ENCODE results near the gene RIMBP2. TPM values are rescaled to one million over a fixed set of nuclear protein-coding genes. Genes with fewer than 3 reads are reported as not detected.

The RIMBP2 gene
- total and polyA plus RNA-seq, 7 experiments from 2014 or later: 0.05 TPM; not detected in 6

GRCh38 chr12:130506844-130507243, 209.3 kb downstream of the RIMBP2 start:
- H3K4me3 ChIP-seq (ENCODE audit: low read length): no peak overlapping the region
- no peaks in the 10 kb centered on the region for H3K27me3 ChIP-seq (ENCODE audit: control insufficient read depth in 2 of 2, insufficient read depth in 2 of 2, low read length in 2 of 2)
- H3K27ac ChIP-seq (ENCODE audit: low read depth, low read length): no peak overlapping the region
- Mint-ChIP-seq H3K27me3 (peaks cover 0 to 6% (median 0%) of the 10 kb centered on the region in 5 donors), H3K4me3 (no peak overlapping the region), H3K9me3 (peaks cover 0 to 4% (median 0%) of the 10 kb centered on the region in 11 donors), H3K27ac (no peak overlapping the region), H3K36me3 (no peaks in the 10 kb centered on the region), H3K4me1 (no peaks in the 10 kb centered on the region)
- no peaks in the 10 kb centered on the region for H3K4me1 ChIP-seq (ENCODE audit: control insufficient read depth in 2 of 2, insufficient read depth in 2 of 2, low read length in 2 of 2)
- ATAC-seq: no peak
- ChIA-PET POLR2A (no interaction called here), CTCF (no interaction called here)
- no peaks in the 10 kb centered on the region for H3K36me3 ChIP-seq (ENCODE audit: control insufficient read depth in 2 of 3, insufficient read depth in 3 of 3, low read length in 3 of 3)
- no peaks in the 10 kb centered on the region for H3K9me3 ChIP-seq (ENCODE audit: control insufficient read depth in 2 of 3, low read length in 3 of 3)
- intact Hi-C loops (cut with micrococcal nuclease): no loop called here
- no peak for DNase-seq

DNA sequence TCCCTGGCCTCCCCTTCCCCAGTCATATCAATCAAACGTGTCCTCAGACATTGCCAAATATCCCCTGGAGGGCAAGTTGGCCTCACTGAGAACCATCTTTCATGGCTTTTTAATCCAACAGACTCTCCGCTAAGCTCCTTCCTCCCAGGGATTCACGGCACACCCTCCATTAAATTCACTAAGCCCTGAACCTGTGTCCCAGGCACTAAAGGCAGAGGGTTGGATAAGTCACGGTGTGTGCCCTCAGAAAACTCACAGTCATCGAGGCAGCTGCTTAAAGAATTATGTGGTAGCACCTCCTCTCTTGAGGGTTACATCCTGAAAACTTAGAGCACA, 211.3 kb downstream of the RIMBP2 start:
- no peak overlapping the region for H3K27ac ChIP-seq (ENCODE audit: low read depth, low read length)
- Mint-ChIP-seq H3K9me3 (peaks cover 0 to 3% (median 0%) of the 10 kb centered on the region in 11 donors), H3K27ac (no peak overlapping the region), H3K4me3 (no peak overlapping the region), H3K4me1 (no peaks in the 10 kb centered on the region), H3K27me3 (peaks cover 0 to 13% (median 0%) of the 10 kb centered on the region in 5 donors), H3K36me3 (no peaks in the 10 kb centered on the region)
- H3K9me3 ChIP-seq (ENCODE audit: control insufficient read depth in 2 of 3, low read length in 3 of 3): no peaks in the 10 kb centered on the region
- intact Hi-C loops (cut with micrococcal nuclease): no loop called here
- H3K36me3 ChIP-seq (ENCODE audit: control insufficient read depth in 2 of 3, insufficient read depth in 3 of 3, low read length in 3 of 3): no peaks in the 10 kb centered on the region
- ATAC-seq (no peak), DNase-seq (no peak)
- no peak overlapping the region for H3K4me3 ChIP-seq (ENCODE audit: low read length)
- ChIA-PET POLR2A (no interaction called here), CTCF (no interaction called here)
- no peaks in the 10 kb centered on the region for H3K4me1 ChIP-seq (ENCODE audit: control insufficient read depth in 2 of 2, insufficient read depth in 2 of 2, low read length in 2 of 2)
- H3K27me3 ChIP-seq (ENCODE audit: control insufficient read depth in 2 of 2, insufficient read depth in 2 of 2, low read length in 2 of 2): no peaks in the 10 kb centered on the region

GRCh38 chr12:130504110-130504839, 211.8 kb downstream of the RIMBP2 start:
- intact Hi-C loops (cut with micrococcal nuclease): no loop called here
- no peaks in the 10 kb centered on the region for H3K36me3 ChIP-seq (ENCODE audit: control insufficient read depth in 2 of 3, insufficient read depth in 3 of 3, low read length in 3 of 3)
- CTCF ChIA-PET: no interaction called here
- H3K9me3 ChIP-seq (ENCODE audit: control insufficient read depth in 2 of 3, low read length in 3 of 3): no peaks in the 10 kb centered on the region
- no peaks in the 10 kb centered on the region for H3K36me3 Mint-ChIP-seq
- no peaks in the 10 kb centered on the region for H3K4me1 ChIP-seq (ENCODE audit: control insufficient read depth in 2 of 2, insufficient read depth in 2 of 2, low read length in 2 of 2)
- H3K27ac ChIP-seq (ENCODE audit: low read depth, low read length): no peak overlapping the region
- ATAC-seq: no peak
- H3K27me3 Mint-ChIP-seq: peaks cover 0 to 10% (median 0%) of the 10 kb centered on the region in 5 donors
- peaks cover 0 to 5% (median 0%) of the 10 kb centered on the region in 11 donors for H3K9me3 Mint-ChIP-seq
- H3K4me3 Mint-ChIP-seq: no peak overlapping the region
- H3K27ac Mint-ChIP-seq: no peak overlapping the region
- no peak for DNase-seq
- POLR2A ChIA-PET: no interaction called here
- H3K4me3 ChIP-seq (ENCODE audit: low read length): no peak overlapping the region
- no peaks in the 10 kb centered on the region for H3K27me3 ChIP-seq (ENCODE audit: control insufficient read depth in 2 of 2, insufficient read depth in 2 of 2, low read length in 2 of 2)
- no peaks in the 10 kb centered on the region for H3K4me1 Mint-ChIP-seq

DNA sequence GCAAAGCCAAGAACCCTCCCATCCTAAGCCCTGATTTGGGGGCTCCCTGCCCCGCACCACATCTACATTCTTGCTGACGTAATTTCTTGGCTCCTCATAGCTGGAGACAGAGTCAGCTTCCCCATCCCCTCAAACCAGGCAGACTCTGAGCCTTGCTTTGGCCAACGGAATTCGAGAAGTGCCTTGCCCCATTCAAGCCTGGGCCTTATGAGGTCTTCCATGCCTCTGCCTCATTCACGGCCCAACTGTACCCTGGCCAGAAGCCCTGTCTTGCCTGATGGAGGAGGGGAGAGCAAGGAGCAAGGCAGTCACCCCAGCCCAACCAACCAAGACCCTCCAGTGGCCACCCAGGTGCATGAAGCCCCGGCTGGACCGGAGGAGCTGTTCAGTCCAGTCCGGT, 214.3 kb downstream of the RIMBP2 start:
- ChIA-PET CTCF (no interaction called here), POLR2A (no interaction called here)
- Histone ChIP-seq H3K36me3 (ENCODE audit: control insufficient read depth in 2 of 3, insufficient read depth in 3 of 3, low read length in 3 of 3) (no peaks in the 10 kb centered on the region), H3K27ac (ENCODE audit: low read depth, low read length) (no peak overlapping the region), H3K27me3 (ENCODE audit: control insufficient read depth in 2 of 2, insufficient read depth in 2 of 2, low read length in 2 of 2) (no peaks in the 10 kb centered on the region), H3K4me1 (ENCODE audit: control insufficient read depth in 2 of 2, insufficient read depth in 2 of 2, low read length in 2 of 2) (no peaks in the 10 kb centered on the region), H3K4me3 (ENCODE audit: low read length) (no peak overlapping the region), H3K9me3 (ENCODE audit: control insufficient read depth in 2 of 3, low read length in 3 of 3) (no peaks in the 10 kb centered on the region)
- Mint-ChIP-seq H3K4me3 (no peak overlapping the region), H3K36me3 (no peaks in the 10 kb centered on the region), H3K4me1 (no peaks in the 10 kb centered on the region), H3K27ac (no peak overlapping the region), H3K9me3 (peaks cover 0 to 8% (median 0%) of the 10 kb centered on the region in 11 donors), H3K27me3 (peaks cover 0 to 16% (median 0%) of the 10 kb centered on the region in 5 donors)
- intact Hi-C loops (cut with micrococcal nuclease): no loop called here
- DNase-seq (no peak), ATAC-seq (no peak)

GRCh38 chr12:130500835-130501330, 215.2 kb downstream of the RIMBP2 start:
- DNase-seq (no peak), ATAC-seq (no peak)
- H3K27ac ChIP-seq (ENCODE audit: low read depth, low read length): no peak overlapping the region
- ChIA-PET CTCF (no interaction called here), POLR2A (no interaction called here)
- H3K9me3 ChIP-seq (ENCODE audit: control insufficient read depth in 2 of 3, low read length in 3 of 3): no peaks in the 10 kb centered on the region
- H3K4me1 ChIP-seq (ENCODE audit: control insufficient read depth in 2 of 2, insufficient read depth in 2 of 2, low read length in 2 of 2): no peaks in the 10 kb centered on the region
- Mint-ChIP-seq H3K36me3 (no peaks in the 10 kb centered on the region), H3K4me3 (no peak overlapping the region), H3K4me1 (no peaks in the 10 kb centered on the region), H3K27me3 (peaks cover 0 to 18% (median 0%) of the 10 kb centered on the region in 5 donors), H3K27ac (no peak overlapping the region), H3K9me3 (peaks cover 0 to 8% (median 0%) of the 10 kb centered on the region in 11 donors)
- intact Hi-C loops (cut with micrococcal nuclease): no loop called here
- no peak overlapping the region for H3K4me3 ChIP-seq (ENCODE audit: low read length)
- no peaks in the 10 kb centered on the region for H3K36me3 ChIP-seq (ENCODE audit: control insufficient read depth in 2 of 3, insufficient read depth in 3 of 3, low read length in 3 of 3)
- no peaks in the 10 kb centered on the region for H3K27me3 ChIP-seq (ENCODE audit: control insufficient read depth in 2 of 2, insufficient read depth in 2 of 2, low read length in 2 of 2)

DNA sequence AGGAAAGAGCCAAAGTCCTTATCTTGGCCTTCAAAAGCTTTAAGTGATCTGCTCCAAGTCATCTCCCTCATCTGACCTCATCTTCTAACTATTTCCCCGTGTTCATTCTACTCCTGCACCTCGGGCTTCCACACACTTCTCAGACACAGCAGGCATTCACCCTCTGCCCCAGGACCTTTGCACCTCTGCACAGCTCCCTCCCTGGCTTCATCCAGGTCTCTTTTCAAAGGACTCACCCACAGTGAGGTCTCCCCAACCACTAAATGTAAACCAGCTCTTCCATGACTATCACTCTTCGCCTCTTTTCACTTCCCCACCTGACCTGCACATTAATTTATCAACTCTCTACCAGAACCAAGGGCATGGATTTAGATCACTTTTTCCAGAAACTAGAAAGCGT, 216.6 kb downstream of the RIMBP2 start:
- DNase-seq (no peak), ATAC-seq (no peak)
- Histone ChIP-seq H3K27ac (ENCODE audit: low read depth, low read length) (no peak overlapping the region), H3K4me3 (ENCODE audit: low read length) (no peak overlapping the region), H3K9me3 (ENCODE audit: control insufficient read depth in 2 of 3, low read length in 3 of 3) (no peaks in the 10 kb centered on the region), H3K36me3 (ENCODE audit: control insufficient read depth in 2 of 3, insufficient read depth in 3 of 3, low read length in 3 of 3) (no peaks in the 10 kb centered on the region), H3K4me1 (ENCODE audit: control insufficient read depth in 2 of 2, insufficient read depth in 2 of 2, low read length in 2 of 2) (no peaks in the 10 kb centered on the region), H3K27me3 (ENCODE audit: control insufficient read depth in 2 of 2, insufficient read depth in 2 of 2, low read length in 2 of 2) (no peaks in the 10 kb centered on the region)
- ChIA-PET POLR2A (no interaction called here), CTCF (no interaction called here)
- Mint-ChIP-seq H3K27me3 (peaks cover 0 to 22% (median 5%) of the 10 kb centered on the region in 5 donors), H3K4me1 (no peaks in the 10 kb centered on the region), H3K27ac (no peak overlapping the region), H3K4me3 (no peak overlapping the region), H3K9me3 (peaks cover 0 to 8% (median 0%) of the 10 kb centered on the region in 11 donors), H3K36me3 (no peaks in the 10 kb centered on the region)
- intact Hi-C loops (cut with micrococcal nuclease): no loop called here

All from naive thymus-derived CD4-positive, alpha-beta T cell (primary cell).